Heart right ventricle (tissue), 16 donors: Measurements from ENCODE around the gene CLBA1. TPM values are rescaled to one million over a fixed set of nuclear protein-coding genes. Genes with fewer than 3 reads are reported as not detected.

Experiments
- ATAC-seq, 8 donors: fragments of 200-7000 bp; cut with Tn5 transposase; one replicate each; pipeline ENCODE4 v1.9.1; 2020; ENCODE audit warnings: mild to moderate bottlenecking in 8 of 8, moderate library complexity in 8 of 8, moderate number of reproducible peaks in 1 of 8
- DNase-seq, 2 donors: peaks; one replicate each; pipeline ENCODE4 v3.0.0-alpha.2; 2020
- H3K27ac ChIP-seq, 10 donors: fragments of 200-600 bp; sonication (generic) in 2 of 10; one replicate each; pipeline versions ENCODE4 v1.5.0 to v1.8.0; 2020 to 2022; ENCODE audit warnings: mild to moderate bottlenecking in 3 of 10
- H3K27me3 ChIP-seq, 7 donors: fragments of 200-600 bp; one replicate each; pipeline ENCODE4 v1.8.0; 2021 to 2022; ENCODE audit warnings: mild to moderate bottlenecking in 2 of 7
- H3K36me3 ChIP-seq, 9 donors: fragments of 200-600 bp; sonication (generic) in 1 of 9; one replicate each; pipeline versions ENCODE4 v1.5.0 to v1.8.0; 2020 to 2022; ENCODE audit warnings: mild to moderate bottlenecking in 2 of 9
- H3K4me1 ChIP-seq, 9 donors: fragments of 200-600 bp; sonication (generic) in 1 of 9; one replicate each; pipeline versions ENCODE4 v1.5.0 to v1.8.0; 2020 to 2022; ENCODE audit warnings: mild to moderate bottlenecking in 4 of 9
- H3K4me3 ChIP-seq, 10 donors: fragments of 200-600 bp; sonication (generic) in 2 of 10; one replicate each; pipeline versions ENCODE4 v1.5.0 to v1.8.0; 2020 to 2022; ENCODE audit warnings: mild to moderate bottlenecking in 7 of 10, moderate library complexity in 2 of 10
- H3K9me3 ChIP-seq, 11 donors: fragments of 200-600 bp in 10 of 11; sonication (generic) in 2 of 11; one replicate each; pipeline versions ENCODE4 v1.5.0 to v1.8.0; 2013 to 2022; ENCODE audit warnings: mild to moderate bottlenecking in 2 of 11, control low read depth in 1 of 11, moderate library complexity in 1 of 11
- CTCF ChIP-seq, 9 donors: fragments of 200-600 bp; sonication (generic) in 2 of 9; IDR thresholded peaks; one replicate each; pipeline versions ENCODE4 v1.5.0 to v1.8.0; 2021 to 2022; ENCODE audit warnings: antibody characterized with exemption in 9 of 9, mild to moderate bottlenecking in 5 of 9, moderate library complexity in 1 of 9
- WGBS, 2 donors: extraction: QIAGEN DNeasy Blood & Tissue Kit; methylation state at CpG; one replicate each; pipeline ENCODE4 v1.1.7; 2013; ENCODE audit warnings: inconsistent platforms in 1 of 2; 5-methylcytosine and 5-hydroxymethylcytosine counted together
- intact Hi-C, 10 donors: fragments of 100-400 bp; cut with DNase I; formaldehyde crosslinking; loops; one replicate each; pipeline versions ENCODE4 v1.11.1 to v1.14.2; 2022
- polyA plus RNA-seq, 2 donors: library from polyadenylated mRNA; stranded (reverse); fragments of 200-250 nt; gene quantifications; one replicate each; pipeline ENCODE4 v1.2.3, GENCODE V29; 2013
- total RNA-seq, 10 donors: library from RNA; stranded (reverse); fragmentation: NEBNext Ultra II Directional in 3 of 10; extraction: Animal tissue kit (Norgen Biotek cat#: 25700) in 3 of 10; gene quantifications; one replicate each; pipeline versions ENCODE4 v1.2.1 to v1.2.4, GENCODE V29; 2021 to 2023
- donor health status: Arrhythmogenic right ventricular cardiomyopathy.
- donor health status: ischemic (EF 13 %, LVEDD 7.1; RV severe dilation, severe dysfunction).
- donor health status: healthy with polysubstance abuse.
- donor health status: DM: no; HTN: yes; CAD: no.
- donor health status: DM: no; HTN: no; CAD: no.
- donor health status: ischemic (EF 25% LVEDD 6.9; RV normal size, moderate dysfunction).
- donor health status: ischemic (EF 25% LVEDD 5.7; RV mildly dilated, moderate dysfunction).
- donor health status: healthy.
- donor health status: DM: yes; HTN: yes; CAD: no.
- donor health status: Ischemic cardiomyopathy.
- donor health status: ischemic (EF 35%, LVEDD 5.7; RV mildly dilated, moderate dysfunction).
- donor health status: nonischemic (EF 11% LVEDD 7.7; RV severe dilation, severe dysfunction).
- donor health status: DM: yes; HTN: yes; CAD: no.
- donor health status: PGD.
- donor health status: ischemic (EF 29% LVEDD 5.4; RV normal size, mild dysfunction).
- donor health status: nonischemic (EF 23%, LVEDD 6.1; RV moderate dilation, normal function).

CLBA1 gene
- total and polyA plus RNA-seq, 12 donors = 1.2 to 3.5 (median 2.6) TPM

- WGBS, 2 donors = 76 to 86% methylated on average over 4 of the region's 4 CpGs
- Histone ChIP-seq H3K36me3 (peaks cover 0 to 4% (median 0%) of the 10 kb centered on the region in 9 donors), H3K27ac (no peak overlapping the region), H3K27me3 (no peaks in the 10 kb centered on the region), H3K4me3 (peak overlapping the region in 1 of 10 donors; percentile 88), H3K9me3 (no peaks in the 10 kb centered on the region), H3K4me1 (peaks cover 5 to 70% (median 28%) of the 10 kb centered on the region in 9 donors)
- ATAC-seq = no peak
- intact Hi-C loops = no loop called here
- TF ChIP-seq CTCF (IDR thresholded peaks at IDR 0.05) = no peak
- DNase-seq = no peak
These were observed 32.8 kb downstream of the CLBA1 start for GRCh38 chr14:105018414-105018813.

- peaks cover 5 to 72% (median 30%) of the 10 kb centered on the region in 9 donors for H3K4me1 ChIP-seq
- DNase-seq (peak in 1 of 2 donors; percentile 34), ATAC-seq (peak in 3 of 8 donors; percentile 1 to 14 (median 6))
- intact Hi-C loops = loop anchor here in 4 of 10 donors (2.0 to 5.0 kb wide), 4 partner anchors 33 to 43 kb away; partner anchors contain the start of genes AHNAK2 (in 1 of the 4) and CLBA1 (in 1 of the 4)
- TF ChIP-seq CTCF (IDR thresholded peaks at IDR 0.05) = peak in 3 of 9 donors; percentile 12 to 15 (median 13)
- H3K4me3 ChIP-seq = peak overlapping the region; percentile 59 to 94 (median 82)
- H3K27ac ChIP-seq = peak overlapping the region; percentile 9 to 90 (median 78)
- no peaks in the 10 kb centered on the region for H3K27me3 ChIP-seq
- peaks cover 0 to 4% (median 0%) of the 10 kb centered on the region in 9 donors for H3K36me3 ChIP-seq
- WGBS, 2 donors = 8 to 10% methylated on average over 64 to 75 of the region's 75 CpGs
- H3K9me3 ChIP-seq = no peaks in the 10 kb centered on the region
These were observed 34.5 kb downstream of the CLBA1 start for GRCh38 chr14:105019861-105020814.

- DNase-seq (peak; percentile 96 to 98), ATAC-seq (peak; percentile 96 to 98 (median 97))
- WGBS, 2 donors = 1% methylated on average over 77 to 115 of the region's 115 CpGs
- intact Hi-C loops = loop anchor here in 4 of 10 donors (2.0 to 5.0 kb wide), 4 partner anchors 34 to 44 kb away; partner anchors contain the start of genes AHNAK2 (in 1 of the 4) and CLBA1 (in 1 of the 4)
- H3K27me3 ChIP-seq = no peaks in the 10 kb centered on the region
- H3K4me1 ChIP-seq = peaks cover 5 to 78% (median 30%) of the 10 kb centered on the region in 9 donors
- H3K27ac ChIP-seq = peak within 1 kb of the TSS; percentile 9 to 90 (median 83)
- H3K4me3 ChIP-seq = peak within 1 kb of the TSS; percentile 71 to 94 (median 82)
- TF ChIP-seq CTCF (IDR thresholded peaks at IDR 0.05) = no peak
- no peaks in the 10 kb centered on the region for H3K9me3 ChIP-seq
- H3K36me3 ChIP-seq = peaks cover 0 to 4% (median 0%) of the 10 kb centered on the region in 9 donors
These were observed 35.4 kb downstream of the CLBA1 start, which contains the start of gene CDCA4 for GRCh38 chr14:105020815-105021655. Gene CDCA4, minus strand, starts transcription at chr14:105021083. Its CDS starts 9,154 bp downstream, at chr14:105011929.
